AML-193 (cell line): ENCODE data around the gene PSAPL1.

Experiments
- DNase-seq, 2 experiments: peaks; one replicate each; lab custom pipeline; 2025; lab: John Stamatoyannopoulos, UW

Gene PSAPL1

GRCh38 chr4:7396186-7396910 lies 38.4 kb downstream of the PSAPL1 start:
- DNase-seq = no peak

- DNase-seq = no peak
Observed at GRCh38 chr4:7395645-7396044, 39.1 kb downstream of the PSAPL1 start.

GRCh38 chr4:7394681-7395451 lies 39.9 kb downstream of the PSAPL1 start:
- no peak for DNase-seq

- DNase-seq = no peak
Observed at GRCh38 chr4:7393601-7394575, 40.8 kb downstream of the PSAPL1 start.

- DNase-seq = no peak
Observed at GRCh38 chr4:7392438-7393421, 42.0 kb downstream of the PSAPL1 start.

- DNase-seq = no peak
Observed at GRCh38 chr4:7391637-7392437, 42.9 kb downstream of the PSAPL1 start.

- no peak for DNase-seq
Observed at GRCh38 chr4:7390906-7391636, 43.7 kb downstream of the PSAPL1 start.

- DNase-seq = no peak
Observed at GRCh38 chr4:7390336-7390735, 44.4 kb downstream of the PSAPL1 start.

- no peak for DNase-seq
Observed at GRCh38 chr4:7389719-7390118, 45.0 kb downstream of the PSAPL1 start.

GRCh38 chr4:7389101-7389701 lies 45.5 kb downstream of the PSAPL1 start:
- DNase-seq = no peak

GRCh38 chr4:7388627-7389026 lies 46.1 kb downstream of the PSAPL1 start:
- no peak for DNase-seq

- DNase-seq = no peak
Observed at GRCh38 chr4:7387925-7388324, 46.8 kb downstream of the PSAPL1 start.

- DNase-seq = no peak
Observed at GRCh38 chr4:7384929-7385890, 49.5 kb downstream of the PSAPL1 start.

- no peak for DNase-seq
Observed at GRCh38 chr4:7384003-7384928, 50.5 kb downstream of the PSAPL1 start.

GRCh38 chr4:7383266-7383665 lies 51.5 kb downstream of the PSAPL1 start:
- no peak for DNase-seq

- DNase-seq = no peak
Observed at GRCh38 chr4:7382634-7383014, 52.1 kb downstream of the PSAPL1 start.
